Epithelial cell of proximal tubule (primary cell): Measurements from ENCODE around the gene EDN1. TPM values are rescaled to one million over a fixed set of nuclear protein-coding genes. Genes with fewer than 3 reads are reported as not detected.

Source experiments
- DNase-seq: peaks from one replicate; pipeline ENCODE4 v3.0.0-alpha.2; 2011; ENCODE audit warnings: low read depth
- H3K4me3 ChIP-seq: 2 replicates; pipeline ENCODE4 v1.5.1; 2011; ENCODE audit warnings: low read depth, mild to moderate bottlenecking, low read length
- total RNA-seq: library from RNA; depleted of rRNA; stranded (reverse); fragments of >200 nt; gene quantifications from 2 replicates; pipeline ENCODE4 v1.2.3, GENCODE V29; 2015
- TF ChIP-seq, protein P1 (sequence below): conservative IDR thresholded peaks from 2 replicates; pipeline ENCODE4 v1.5.1; 2012; ENCODE audit warnings: low read depth, mild to moderate bottlenecking, low read length

Gene EDN1
- total RNA-seq = 16.3 and 21.0 TPM in 2 replicates

DNA sequence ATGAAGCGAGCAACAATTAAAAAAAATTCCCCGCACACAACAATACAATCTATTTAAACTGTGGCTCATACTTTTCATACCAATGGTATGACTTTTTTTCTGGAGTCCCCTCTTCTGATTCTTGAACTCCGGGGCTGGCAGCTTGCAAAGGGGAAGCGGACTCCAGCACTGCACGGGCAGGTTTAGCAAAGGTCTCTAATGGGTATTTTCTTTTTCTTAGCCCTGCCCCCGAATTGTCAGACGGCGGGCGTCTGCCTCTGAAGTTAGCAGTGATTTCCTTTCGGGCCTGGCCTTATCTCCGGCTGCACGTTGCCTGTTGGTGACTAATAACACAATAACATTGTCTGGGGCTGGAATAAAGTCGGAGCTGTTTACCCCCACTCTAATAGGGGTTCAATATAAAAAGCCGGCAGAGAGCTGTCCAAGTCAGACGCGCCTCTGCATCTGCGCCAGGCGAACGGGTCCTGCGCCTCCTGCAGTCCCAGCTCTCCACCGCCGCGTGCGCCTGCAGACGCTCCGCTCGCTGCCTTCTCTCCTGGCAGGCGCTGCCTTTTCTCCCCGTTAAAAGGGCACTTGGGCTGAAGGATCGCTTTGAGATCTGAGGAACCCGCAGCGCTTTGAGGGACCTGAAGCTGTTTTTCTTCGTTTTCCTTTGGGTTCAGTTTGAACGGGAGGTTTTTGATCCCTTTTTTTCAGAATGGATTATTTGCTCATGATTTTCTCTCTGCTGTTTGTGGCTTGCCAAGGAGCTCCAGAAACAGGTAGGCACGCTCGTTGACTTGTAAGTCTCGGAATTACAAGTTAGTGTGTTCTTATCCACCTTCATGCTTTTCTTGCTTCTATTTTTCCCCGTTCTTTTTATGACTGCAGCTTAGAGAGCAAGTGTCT is at the start of gene EDN1:
Gene EDN1 (plus strand): TSS at position 429 of the 888 bp plus-strand sequence. CDS start 269 bp downstream, at position 698.
- DNase-seq = peak; percentile 44

DNA sequence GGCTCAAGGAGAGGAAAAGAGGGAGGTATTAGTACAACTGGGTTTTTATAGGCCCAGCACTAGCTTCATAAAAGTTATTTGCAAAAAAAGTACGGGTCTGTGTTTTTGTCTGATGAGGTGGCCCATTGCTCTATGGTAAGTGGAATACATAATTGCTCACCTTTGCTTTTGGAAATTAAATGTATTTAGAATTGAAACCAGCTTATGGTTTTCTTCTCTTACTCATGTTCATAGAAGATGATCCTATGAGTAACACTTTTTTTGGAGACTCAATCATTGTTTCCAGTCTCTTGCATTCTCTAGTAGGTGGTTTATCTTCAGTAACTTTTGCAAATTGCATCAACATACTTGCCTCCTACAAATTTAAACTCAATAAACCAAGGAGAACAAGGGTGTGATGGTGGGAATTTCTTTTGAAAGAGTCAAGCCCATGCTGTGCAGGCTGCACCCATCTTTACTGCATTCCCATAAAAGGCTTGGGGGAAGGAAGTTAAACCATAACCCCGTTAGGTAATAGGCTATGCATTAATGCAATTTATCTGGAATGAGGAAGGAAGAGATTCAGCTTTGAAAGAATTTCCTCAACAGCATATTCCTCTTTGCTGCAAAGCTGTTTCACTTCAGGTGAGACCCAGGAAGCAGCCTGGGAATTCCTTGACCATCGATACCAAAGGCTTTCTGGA is 48.5 kb upstream of the EDN1 start:
- TF ChIP-seq, protein P1, sequence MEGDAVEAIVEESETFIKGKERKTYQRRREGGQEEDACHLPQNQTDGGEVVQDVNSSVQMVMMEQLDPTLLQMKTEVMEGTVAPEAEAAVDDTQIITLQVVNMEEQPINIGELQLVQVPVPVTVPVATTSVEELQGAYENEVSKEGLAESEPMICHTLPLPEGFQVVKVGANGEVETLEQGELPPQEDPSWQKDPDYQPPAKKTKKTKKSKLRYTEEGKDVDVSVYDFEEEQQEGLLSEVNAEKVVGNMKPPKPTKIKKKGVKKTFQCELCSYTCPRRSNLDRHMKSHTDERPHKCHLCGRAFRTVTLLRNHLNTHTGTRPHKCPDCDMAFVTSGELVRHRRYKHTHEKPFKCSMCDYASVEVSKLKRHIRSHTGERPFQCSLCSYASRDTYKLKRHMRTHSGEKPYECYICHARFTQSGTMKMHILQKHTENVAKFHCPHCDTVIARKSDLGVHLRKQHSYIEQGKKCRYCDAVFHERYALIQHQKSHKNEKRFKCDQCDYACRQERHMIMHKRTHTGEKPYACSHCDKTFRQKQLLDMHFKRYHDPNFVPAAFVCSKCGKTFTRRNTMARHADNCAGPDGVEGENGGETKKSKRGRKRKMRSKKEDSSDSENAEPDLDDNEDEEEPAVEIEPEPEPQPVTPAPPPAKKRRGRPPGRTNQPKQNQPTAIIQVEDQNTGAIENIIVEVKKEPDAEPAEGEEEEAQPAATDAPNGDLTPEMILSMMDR = no peak
- H3K4me3 ChIP-seq = no peak overlapping the region
- DNase-seq = no peak

More for the DNA sequence above, at the start of gene EDN1:
- TF ChIP-seq, protein P1 = peak; percentile 54
- peak within 1 kb of the TSS; percentile 58 for H3K4me3 ChIP-seq

DNA sequence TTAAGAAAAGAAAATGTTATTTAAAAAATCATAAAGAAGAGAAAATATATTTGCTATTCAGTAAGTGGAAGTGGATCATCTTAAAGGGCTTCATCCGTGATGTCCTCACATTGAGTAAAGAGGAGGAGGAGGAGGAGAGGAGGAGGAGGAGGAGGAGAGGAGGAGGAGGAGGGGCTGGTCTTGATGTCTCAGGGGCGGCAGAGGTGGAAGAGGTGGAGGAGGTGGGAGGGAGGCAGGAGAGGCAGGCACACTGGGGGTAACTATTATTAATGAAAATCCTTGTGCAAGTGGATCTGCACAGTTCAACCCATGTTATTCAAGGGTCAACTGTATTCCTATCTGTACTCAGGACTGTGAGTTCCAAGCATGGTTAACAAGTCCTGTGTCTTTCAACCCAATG is 47.0 kb upstream of the EDN1 start:
- TF ChIP-seq, protein P1 = no peak
- H3K4me3 ChIP-seq = no peak overlapping the region
- DNase-seq = no peak

DNA sequence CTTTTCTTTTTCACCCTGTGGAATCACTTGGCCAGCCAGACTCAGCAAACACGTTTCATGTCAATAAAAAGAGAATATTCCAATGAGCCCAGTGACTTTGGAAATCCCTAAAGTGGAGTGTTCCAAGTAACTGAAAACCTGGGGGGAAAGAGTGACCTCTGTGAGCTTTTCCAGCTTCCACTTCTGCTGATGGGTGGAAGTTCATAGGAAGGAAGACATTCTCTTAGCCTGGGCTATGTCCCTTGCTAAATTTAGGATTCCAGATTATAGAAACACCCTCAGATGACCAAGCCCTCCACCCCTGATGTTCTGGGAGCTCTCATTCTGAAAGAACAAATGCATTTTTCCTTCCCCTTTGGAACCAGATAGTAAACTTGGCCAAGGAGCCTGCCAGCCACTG is 44.8 kb upstream of the EDN1 start:
- DNase-seq = no peak
- no peak overlapping the region for H3K4me3 ChIP-seq
- TF ChIP-seq, protein P1 = no peak

DNA sequence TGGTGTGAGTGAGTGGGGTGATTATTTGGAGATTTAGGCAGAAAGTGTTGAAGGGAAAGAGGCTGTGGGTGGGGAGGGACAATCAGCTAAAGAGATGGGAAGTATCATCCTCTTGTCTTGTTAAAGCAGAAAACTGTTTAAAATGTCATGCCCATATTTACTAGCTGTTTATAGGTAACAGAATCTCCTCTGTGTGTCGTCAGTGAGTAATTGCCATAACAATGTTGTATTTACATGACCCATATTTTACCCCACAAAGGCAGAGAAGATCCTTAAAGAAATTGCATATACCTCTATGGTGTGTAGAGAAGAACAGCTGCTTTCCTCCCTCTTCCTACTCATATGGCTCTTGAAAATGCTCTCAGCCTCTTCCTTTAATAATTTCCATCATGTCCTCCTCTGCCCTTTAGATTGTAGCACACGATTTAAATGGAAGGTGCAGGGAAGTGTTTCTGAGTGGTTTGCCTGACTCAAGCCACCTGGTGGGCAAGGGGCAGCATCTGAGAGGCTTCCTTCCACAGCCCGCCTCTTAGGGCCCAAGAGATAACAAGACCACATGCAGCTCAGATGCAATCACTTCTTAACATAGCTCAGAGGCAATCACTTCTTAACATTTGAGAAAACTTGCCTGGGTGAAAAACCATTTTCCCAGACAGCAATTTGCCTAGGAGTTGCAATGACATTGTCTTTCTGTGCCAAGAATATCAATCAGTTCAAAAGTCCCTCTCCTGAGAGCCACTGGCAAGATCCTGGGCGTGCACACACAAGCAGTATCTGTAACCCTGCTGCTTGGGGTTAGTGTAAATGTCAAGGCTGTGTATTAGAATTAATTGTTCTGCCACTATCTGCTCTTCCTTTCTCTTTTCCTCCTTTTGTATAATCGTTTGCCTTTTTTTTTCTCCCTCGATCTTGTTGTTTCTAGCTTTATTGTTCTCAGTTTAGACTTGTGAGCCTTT is 44.1 kb upstream of the EDN1 start:
- DNase-seq = no peak
- H3K4me3 ChIP-seq = no peak overlapping the region

DNA sequence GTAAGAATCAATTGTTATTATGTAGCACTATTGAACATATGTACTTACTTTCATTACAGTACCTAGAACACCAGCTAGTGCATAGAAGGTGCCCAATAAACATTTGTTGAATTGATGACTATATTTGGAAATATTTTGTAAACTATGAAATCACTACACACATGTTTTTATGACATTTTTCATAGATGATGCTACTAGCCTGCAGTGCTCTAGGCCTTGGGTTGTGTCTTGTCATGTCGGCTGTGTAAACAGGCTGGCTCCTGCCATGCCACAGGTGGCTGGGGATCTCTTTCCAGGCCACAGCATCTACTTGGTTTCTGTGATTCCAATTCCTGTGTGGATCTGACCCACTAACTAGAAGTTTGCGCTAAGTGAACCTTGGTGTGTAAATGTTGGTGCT is 43.3 kb upstream of the EDN1 start:
- TF ChIP-seq, protein P1 = no peak
- H3K4me3 ChIP-seq = no peak overlapping the region
- DNase-seq = no peak

More for the DNA sequence above, 44.1 kb upstream of the EDN1 start:
- TF ChIP-seq, protein P1 = no peak
